ENCODE data around the gene DAG1. TPM values are rescaled to one million over a fixed set of nuclear protein-coding genes. Genes with fewer than 3 reads are reported as not detected.

DAG1 gene
- polyA plus RNA-seq, 2 donors: 8.6 to 18.8 TPM

- Histone ChIP-seq H3K4me1 (ENCODE audit: control insufficient read depth in 2 of 2, insufficient read depth in 2 of 2, low read length in 1 of 2) (peaks cover 0 to 3% of the 10 kb centered on the region in 2 donors), H3K9me3 (ENCODE audit: control insufficient read depth in 2 of 2, insufficient read depth in 1 of 2, low read depth in 1 of 2, low read length in 1 of 2) (no peaks in the 10 kb centered on the region), H3K27me3 (ENCODE audit: control insufficient read depth in 1 of 2, insufficient read depth in 2 of 2, low read length in 2 of 2) (no peaks in the 10 kb centered on the region), H3K36me3 (ENCODE audit: control insufficient read depth in 2 of 2, insufficient read depth in 2 of 2, low read length in 1 of 2) (no peaks in the 10 kb centered on the region), H3K4me3 (ENCODE audit: low read depth in 1 of 2, low read length in 2 of 2) (no peak overlapping the region), H3K27ac (ENCODE audit: low read depth in 2 of 2, low read length in 1 of 2) (no peak overlapping the region)
- WGBS, 2 donors: 77 to 84% methylated on average over 2 of the region's 2 CpGs
Observed at GRCh38 chr3:49454458-49454857, 15.6 kb upstream of the DAG1 start.

- 67 to 70% methylated on average over 3 of the region's 3 CpGs for WGBS, 2 donors
- Histone ChIP-seq H3K4me3 (ENCODE audit: low read depth in 1 of 2, low read length in 2 of 2) (no peak overlapping the region), H3K9me3 (ENCODE audit: control insufficient read depth in 2 of 2, insufficient read depth in 1 of 2, low read depth in 1 of 2, low read length in 1 of 2) (no peaks in the 10 kb centered on the region), H3K27ac (ENCODE audit: low read depth in 2 of 2, low read length in 1 of 2) (no peak overlapping the region), H3K27me3 (ENCODE audit: control insufficient read depth in 1 of 2, insufficient read depth in 2 of 2, low read length in 2 of 2) (no peaks in the 10 kb centered on the region), H3K4me1 (ENCODE audit: control insufficient read depth in 2 of 2, insufficient read depth in 2 of 2, low read length in 1 of 2) (peaks cover 0 to 3% of the 10 kb centered on the region in 2 donors), H3K36me3 (ENCODE audit: control insufficient read depth in 2 of 2, insufficient read depth in 2 of 2, low read length in 1 of 2) (no peaks in the 10 kb centered on the region)
Observed at GRCh38 chr3:49454898-49455681, 15.0 kb upstream of the DAG1 start.

GRCh38 chr3:49456466-49456865 is 13.6 kb upstream of the DAG1 start:
- no peak overlapping the region for H3K27ac ChIP-seq (ENCODE audit: low read depth in 2 of 2, low read length in 1 of 2)
- WGBS, 2 donors: 89 to 91% methylated on average over 3 of the region's 3 CpGs
- H3K36me3 ChIP-seq (ENCODE audit: control insufficient read depth in 2 of 2, insufficient read depth in 2 of 2, low read length in 1 of 2): no peaks in the 10 kb centered on the region
- H3K27me3 ChIP-seq (ENCODE audit: control insufficient read depth in 1 of 2, insufficient read depth in 2 of 2, low read length in 2 of 2): no peaks in the 10 kb centered on the region
- no peak overlapping the region for H3K4me3 ChIP-seq (ENCODE audit: low read depth in 1 of 2, low read length in 2 of 2)
- peaks cover 3 to 8% of the 10 kb centered on the region in 2 donors for H3K4me1 ChIP-seq (ENCODE audit: control insufficient read depth in 2 of 2, insufficient read depth in 2 of 2, low read length in 1 of 2)
- no peaks in the 10 kb centered on the region for H3K9me3 ChIP-seq (ENCODE audit: control insufficient read depth in 2 of 2, insufficient read depth in 1 of 2, low read depth in 1 of 2, low read length in 1 of 2)

DNA sequence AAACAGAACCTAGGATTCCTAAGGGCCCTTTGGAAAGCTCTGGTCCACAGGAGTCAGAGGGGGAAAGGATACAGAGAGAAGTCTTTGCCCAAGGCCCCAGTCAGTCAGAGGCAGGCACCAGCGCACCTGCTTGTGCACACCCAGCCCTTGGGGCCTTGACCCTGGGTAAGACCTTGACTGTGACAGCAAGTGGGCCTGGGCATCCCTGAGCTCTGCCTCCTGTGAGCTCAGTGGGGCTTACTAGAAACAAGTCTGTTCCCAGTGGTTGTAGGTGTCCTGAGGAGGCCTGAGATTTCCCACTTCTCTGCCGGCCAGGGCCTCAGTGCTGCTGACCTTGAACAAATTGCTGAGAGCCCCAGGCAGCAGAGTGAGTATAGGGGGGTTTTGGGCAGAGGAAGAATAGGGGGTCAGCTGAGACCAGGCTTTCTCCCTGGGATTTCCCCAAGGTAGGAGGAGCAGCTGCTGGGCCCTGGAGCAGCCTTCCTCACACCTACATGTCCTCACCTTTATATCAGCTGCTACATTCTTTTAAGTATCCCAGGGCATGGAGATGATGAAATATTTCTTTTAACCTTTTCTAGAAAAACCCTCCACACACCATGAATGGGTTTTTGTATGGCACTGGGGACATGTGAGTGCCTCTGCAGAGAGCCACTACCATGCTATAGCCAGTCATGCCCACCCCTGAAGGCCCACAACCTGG is 9.7 kb upstream of the DAG1 start:
- 73 to 86% methylated on average over 2 of the region's 2 CpGs for WGBS, 2 donors
- Histone ChIP-seq H3K4me1 (ENCODE audit: control insufficient read depth in 2 of 2, insufficient read depth in 2 of 2, low read length in 1 of 2) (peaks cover 3 to 12% of the 10 kb centered on the region in 2 donors), H3K9me3 (ENCODE audit: control insufficient read depth in 2 of 2, insufficient read depth in 1 of 2, low read depth in 1 of 2, low read length in 1 of 2) (no peaks in the 10 kb centered on the region), H3K27me3 (ENCODE audit: control insufficient read depth in 1 of 2, insufficient read depth in 2 of 2, low read length in 2 of 2) (no peaks in the 10 kb centered on the region), H3K27ac (ENCODE audit: low read depth in 2 of 2, low read length in 1 of 2) (no peak overlapping the region), H3K4me3 (ENCODE audit: low read depth in 1 of 2, low read length in 2 of 2) (no peak overlapping the region), H3K36me3 (ENCODE audit: control insufficient read depth in 2 of 2, insufficient read depth in 2 of 2, low read length in 1 of 2) (no peaks in the 10 kb centered on the region)

GRCh38 chr3:49460956-49461355 is 9.1 kb upstream of the DAG1 start:
- Histone ChIP-seq H3K4me1 (ENCODE audit: control insufficient read depth in 2 of 2, insufficient read depth in 2 of 2, low read length in 1 of 2) (peaks cover 3 to 11% of the 10 kb centered on the region in 2 donors), H3K9me3 (ENCODE audit: control insufficient read depth in 2 of 2, insufficient read depth in 1 of 2, low read depth in 1 of 2, low read length in 1 of 2) (no peaks in the 10 kb centered on the region), H3K27me3 (ENCODE audit: control insufficient read depth in 1 of 2, insufficient read depth in 2 of 2, low read length in 2 of 2) (no peaks in the 10 kb centered on the region), H3K27ac (ENCODE audit: low read depth in 2 of 2, low read length in 1 of 2) (no peak overlapping the region), H3K4me3 (ENCODE audit: low read depth in 1 of 2, low read length in 2 of 2) (no peak overlapping the region), H3K36me3 (ENCODE audit: control insufficient read depth in 2 of 2, insufficient read depth in 2 of 2, low read length in 1 of 2) (no peaks in the 10 kb centered on the region)
- 80 to 86% methylated on average over 4 of the region's 4 CpGs for WGBS, 2 donors

GRCh38 chr3:49461443-49462171 is 8.5 kb upstream of the DAG1 start:
- H3K27ac ChIP-seq (ENCODE audit: low read depth in 2 of 2, low read length in 1 of 2): peak overlapping the region; percentile 11 to 30
- peaks cover 3 to 11% of the 10 kb centered on the region in 2 donors for H3K4me1 ChIP-seq (ENCODE audit: control insufficient read depth in 2 of 2, insufficient read depth in 2 of 2, low read length in 1 of 2)
- 23 to 31% methylated on average over 1 of the region's 1 CpG for WGBS, 2 donors
- H3K4me3 ChIP-seq (ENCODE audit: low read depth in 1 of 2, low read length in 2 of 2): no peak overlapping the region
- H3K9me3 ChIP-seq (ENCODE audit: control insufficient read depth in 2 of 2, insufficient read depth in 1 of 2, low read depth in 1 of 2, low read length in 1 of 2): no peaks in the 10 kb centered on the region
- H3K27me3 ChIP-seq (ENCODE audit: control insufficient read depth in 1 of 2, insufficient read depth in 2 of 2, low read length in 2 of 2): no peaks in the 10 kb centered on the region
- H3K36me3 ChIP-seq (ENCODE audit: control insufficient read depth in 2 of 2, insufficient read depth in 2 of 2, low read length in 1 of 2): no peaks in the 10 kb centered on the region

GRCh38 chr3:49462222-49462621 is 7.8 kb upstream of the DAG1 start:
- no peak overlapping the region for H3K27ac ChIP-seq (ENCODE audit: low read depth in 2 of 2, low read length in 1 of 2)
- H3K9me3 ChIP-seq (ENCODE audit: control insufficient read depth in 2 of 2, insufficient read depth in 1 of 2, low read depth in 1 of 2, low read length in 1 of 2): no peaks in the 10 kb centered on the region
- no peaks in the 10 kb centered on the region for H3K36me3 ChIP-seq (ENCODE audit: control insufficient read depth in 2 of 2, insufficient read depth in 2 of 2, low read length in 1 of 2)
- no peak overlapping the region for H3K4me3 ChIP-seq (ENCODE audit: low read depth in 1 of 2, low read length in 2 of 2)
- WGBS, 2 donors: 65 to 75% methylated on average over 3 of the region's 3 CpGs
- no peaks in the 10 kb centered on the region for H3K27me3 ChIP-seq (ENCODE audit: control insufficient read depth in 1 of 2, insufficient read depth in 2 of 2, low read length in 2 of 2)
- H3K4me1 ChIP-seq (ENCODE audit: control insufficient read depth in 2 of 2, insufficient read depth in 2 of 2, low read length in 1 of 2): peaks cover 3 to 11% of the 10 kb centered on the region in 2 donors

DNA sequence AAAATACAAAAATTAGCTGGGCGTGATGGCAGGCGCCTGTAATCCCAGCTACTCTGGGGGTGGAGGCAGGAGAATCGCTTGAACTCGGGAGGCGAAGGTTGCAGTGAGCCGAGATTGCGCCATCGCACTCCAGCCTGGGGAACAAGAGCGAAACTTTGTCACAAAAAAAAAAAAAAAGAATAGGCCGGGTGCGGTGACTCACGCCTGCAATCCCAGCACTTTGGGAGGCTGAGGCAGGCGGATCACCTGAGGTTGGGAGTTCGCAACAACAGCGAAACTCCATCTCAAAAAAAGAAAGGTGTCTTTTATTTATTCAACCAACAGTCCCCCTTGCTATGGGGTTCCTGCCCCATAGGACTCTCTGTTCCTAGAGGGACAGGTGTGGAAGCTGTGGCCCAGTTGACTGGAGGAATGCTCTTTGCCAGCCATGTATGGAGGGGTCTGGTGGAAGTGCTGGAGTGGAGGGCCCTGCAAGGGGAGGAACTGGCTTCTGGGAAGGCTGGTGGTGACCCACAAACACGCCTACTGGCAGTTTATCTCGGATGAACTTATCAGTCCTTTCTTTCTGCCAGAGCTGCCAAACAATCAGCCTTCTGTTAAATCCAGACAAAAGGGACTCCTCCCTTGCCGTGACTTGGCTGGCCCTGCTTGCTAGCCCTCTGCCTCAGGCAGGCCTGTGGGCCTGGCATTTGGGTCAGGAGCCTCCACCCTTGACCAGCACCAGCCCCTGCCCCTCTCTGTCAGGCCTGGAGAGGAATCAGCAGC is 4.6 kb upstream of the DAG1 start:
- H3K4me3 ChIP-seq (ENCODE audit: low read depth in 1 of 2, low read length in 2 of 2): no peak overlapping the region
- no peaks in the 10 kb centered on the region for H3K9me3 ChIP-seq (ENCODE audit: control insufficient read depth in 2 of 2, insufficient read depth in 1 of 2, low read depth in 1 of 2, low read length in 1 of 2)
- WGBS, 2 donors: 66 to 78% methylated on average over 18 of the region's 18 CpGs
- no peaks in the 10 kb centered on the region for H3K36me3 ChIP-seq (ENCODE audit: control insufficient read depth in 2 of 2, insufficient read depth in 2 of 2, low read length in 1 of 2)
- H3K27ac ChIP-seq (ENCODE audit: low read depth in 2 of 2, low read length in 1 of 2): peak overlapping the region; percentile 5 to 72
- H3K27me3 ChIP-seq (ENCODE audit: control insufficient read depth in 1 of 2, insufficient read depth in 2 of 2, low read length in 2 of 2): no peaks in the 10 kb centered on the region
- peaks cover 3 to 14% of the 10 kb centered on the region in 2 donors for H3K4me1 ChIP-seq (ENCODE audit: control insufficient read depth in 2 of 2, insufficient read depth in 2 of 2, low read length in 1 of 2)

DNA sequence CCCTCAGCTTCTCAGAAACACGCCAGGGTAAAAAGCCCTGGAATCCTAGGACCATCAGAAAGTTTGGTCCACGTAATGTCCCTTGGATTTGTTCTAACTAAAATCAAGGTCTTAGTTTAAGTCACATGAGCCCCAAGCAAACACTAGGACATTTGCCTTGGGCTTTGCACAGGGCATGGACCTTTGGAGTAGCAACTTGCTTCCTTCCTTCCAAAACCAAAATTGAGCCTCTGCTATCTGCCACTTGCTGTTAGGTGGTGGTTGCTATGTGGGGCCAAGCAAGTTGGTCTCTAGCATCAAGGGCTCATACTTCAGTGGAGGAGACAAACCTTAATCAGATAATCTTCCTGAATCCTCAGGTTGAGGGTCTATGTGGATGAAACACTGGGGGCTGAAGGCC is 4.0 kb upstream of the DAG1 start:
- H3K36me3 ChIP-seq (ENCODE audit: control insufficient read depth in 2 of 2, insufficient read depth in 2 of 2, low read length in 1 of 2): no peaks in the 10 kb centered on the region
- H3K4me1 ChIP-seq (ENCODE audit: control insufficient read depth in 2 of 2, insufficient read depth in 2 of 2, low read length in 1 of 2): peaks cover under 1 to 11% of the 10 kb centered on the region in 2 donors
- H3K9me3 ChIP-seq (ENCODE audit: control insufficient read depth in 2 of 2, insufficient read depth in 1 of 2, low read depth in 1 of 2, low read length in 1 of 2): no peaks in the 10 kb centered on the region
- no peak overlapping the region for H3K4me3 ChIP-seq (ENCODE audit: low read depth in 1 of 2, low read length in 2 of 2)
- H3K27me3 ChIP-seq (ENCODE audit: control insufficient read depth in 1 of 2, insufficient read depth in 2 of 2, low read length in 2 of 2): no peaks in the 10 kb centered on the region
- peak overlapping the region; percentile 5 to 72 for H3K27ac ChIP-seq (ENCODE audit: low read depth in 2 of 2, low read length in 1 of 2)
- 75 to 85% methylated on average over 2 of the region's 2 CpGs for WGBS, 2 donors
